ENCODE data around the gene FIBIN.

DNA sequence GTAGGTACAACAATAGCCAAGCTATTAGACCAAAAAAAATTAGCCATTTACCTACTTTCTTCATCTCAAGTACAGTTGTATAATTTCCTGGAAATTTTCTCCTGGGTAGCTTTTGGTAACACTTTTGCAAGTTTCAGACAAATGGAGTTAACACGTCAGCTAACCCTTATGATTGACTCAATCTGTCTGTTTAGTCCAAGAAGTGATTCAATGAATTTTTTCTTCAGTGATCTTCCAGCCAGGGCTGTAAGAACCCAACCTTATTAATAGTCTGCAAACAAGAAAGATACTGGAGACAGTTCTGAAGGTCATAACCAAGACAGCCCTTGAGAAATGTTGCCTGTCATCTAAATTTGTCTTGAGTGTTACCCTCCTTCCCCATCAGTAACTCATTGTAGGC lies 30.1 kb upstream of the FIBIN start:
- TF ChIP-seq, protein P1, sequence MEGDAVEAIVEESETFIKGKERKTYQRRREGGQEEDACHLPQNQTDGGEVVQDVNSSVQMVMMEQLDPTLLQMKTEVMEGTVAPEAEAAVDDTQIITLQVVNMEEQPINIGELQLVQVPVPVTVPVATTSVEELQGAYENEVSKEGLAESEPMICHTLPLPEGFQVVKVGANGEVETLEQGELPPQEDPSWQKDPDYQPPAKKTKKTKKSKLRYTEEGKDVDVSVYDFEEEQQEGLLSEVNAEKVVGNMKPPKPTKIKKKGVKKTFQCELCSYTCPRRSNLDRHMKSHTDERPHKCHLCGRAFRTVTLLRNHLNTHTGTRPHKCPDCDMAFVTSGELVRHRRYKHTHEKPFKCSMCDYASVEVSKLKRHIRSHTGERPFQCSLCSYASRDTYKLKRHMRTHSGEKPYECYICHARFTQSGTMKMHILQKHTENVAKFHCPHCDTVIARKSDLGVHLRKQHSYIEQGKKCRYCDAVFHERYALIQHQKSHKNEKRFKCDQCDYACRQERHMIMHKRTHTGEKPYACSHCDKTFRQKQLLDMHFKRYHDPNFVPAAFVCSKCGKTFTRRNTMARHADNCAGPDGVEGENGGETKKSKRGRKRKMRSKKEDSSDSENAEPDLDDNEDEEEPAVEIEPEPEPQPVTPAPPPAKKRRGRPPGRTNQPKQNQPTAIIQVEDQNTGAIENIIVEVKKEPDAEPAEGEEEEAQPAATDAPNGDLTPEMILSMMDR (IDR thresholded peaks at IDR 0.05 in 8 of 11, conservative IDR thresholded peaks at IDR 0.05 in 3 of 11), result no peak
- TF ChIP-seq POLR2AphosphoS5 (IDR thresholded peaks at IDR 0.05), result no peak
